HepG2 (cell line): Measurements from ENCODE around the gene SSNA1. TPM values are rescaled to one million over a fixed set of nuclear protein-coding genes. Genes with fewer than 3 reads are reported as not detected.

Experiments used
- IRX3 ChIP-seq: sonication (generic); formaldehyde crosslinking; IDR thresholded peaks from 2 replicates; pipeline ENCODE4 v1.8.1; 2023; ENCODE audit warnings: mild to moderate bottlenecking, low read depth, missing genetic modification reagents, borderline replicate concordance
- KAT7 ChIP-seq: IDR thresholded peaks from 2 replicates; pipeline ENCODE4 v1.6.1; 2018; ENCODE audit warnings: borderline replicate concordance, missing compliant biosample characterization
- PBX2 ChIP-seq: IDR thresholded peaks from 2 replicates; pipeline ENCODE4 v1.6.1; 2016; ENCODE audit warnings: control low read depth
- RFX1 ChIP-seq: fragments of 450-650 bp; IDR thresholded peaks from 2 replicates; pipeline ENCODE4 v1.6.1; 2017
- SKI ChIP-seq: fragments of 450-650 bp; IDR thresholded peaks from one replicate; pipeline ENCODE4 v1.6.1; 2018; ENCODE audit warnings: mild to moderate bottlenecking; ENCODE audit not compliant: partially characterized antibody
- TEAD2 ChIP-seq: sonication (generic); formaldehyde crosslinking; IDR thresholded peaks from 2 replicates; pipeline ENCODE4 v1.9.0; 2021; ENCODE audit warnings: missing genetic modification reagents
- ZBTB3 ChIP-seq: sonication (generic); formaldehyde crosslinking; IDR thresholded peaks from 2 replicates; pipeline ENCODE4 v1.4.0; 2020; ENCODE audit warnings: low read depth, mild to moderate bottlenecking, moderate library complexity, missing genetic modification reagents, borderline replicate concordance
- ZIK1 ChIP-seq: sonication (generic); formaldehyde crosslinking; IDR thresholded peaks from 2 replicates; pipeline ENCODE4 v1.5.0; 2020; ENCODE audit warnings: mild to moderate bottlenecking, low read depth, missing genetic modification reagents, borderline replicate concordance
- ZNF644 ChIP-seq: IDR thresholded peaks from 2 replicates; pipeline ENCODE4 v1.6.1; 2016; ENCODE audit warnings: low read depth
- ZNF652 ChIP-seq: IDR thresholded peaks from 2 replicates; pipeline ENCODE4 v1.6.1; 2016; ENCODE audit warnings: low read depth, borderline replicate concordance
- polyA plus RNA-seq, 8 experiments: library from polyadenylated mRNA; depleted of rRNA in 3 of 8; stranded (reverse) in 7 of 8; unstranded in 1 of 8; fragments of >200 nt; fragmentation: Illumina TruSeq in 4 of 8; extraction: Trizol in 4 of 8; gene quantifications; 2 replicates each; pipeline versions ENCODE4 v1.2.1 to v1.2.3, GENCODE V29; 2011 to 2016; ENCODE audit warnings: low read depth in 4 of 8, missing spikeins in 1 of 8, mixed read lengths in 1 of 8; ENCODE audit not compliant: insufficient read depth in 1 of 8
- total RNA-seq, 5 experiments: library from RNA; depleted of rRNA; stranded (reverse); fragments of >200 nt; fragmentation: Illumina TruSeq; extraction: Trizol; gene quantifications; 2 replicates each; pipeline ENCODE4 v1.2.3, GENCODE V29; 2016; ENCODE audit warnings: low read depth in 1 of 5
- TF ChIP-seq, protein P1 (sequence below): sonication (generic); formaldehyde crosslinking; IDR thresholded peaks from 2 replicates; pipeline ENCODE4 v1.4.0; 2020; ENCODE audit warnings: missing genetic modification reagents, borderline replicate concordance
- TF ChIP-seq, protein P2 (sequence below): IDR thresholded peaks from 2 replicates; pipeline ENCODE4 v1.4.0; 2020; ENCODE audit warnings: mild to moderate bottlenecking, missing genetic modification reagents
- TF ChIP-seq, protein P3 (sequence below): sonication (generic); formaldehyde crosslinking; IDR thresholded peaks from 2 replicates; pipeline ENCODE4 v1.8.0; 2022; ENCODE audit warnings: low read depth, missing genetic modification reagents
- TF ChIP-seq, protein P4 (sequence below): sonication (generic); formaldehyde crosslinking; conservative IDR thresholded peaks from 2 replicates; pipeline ENCODE4 v1.4.0; 2020; ENCODE audit warnings: mild to moderate bottlenecking, missing genetic modification reagents, moderate library complexity
- TF ChIP-seq, protein P5 (sequence below): sonication (generic); formaldehyde crosslinking; IDR thresholded peaks from 2 replicates; pipeline ENCODE4 v1.8.1; 2022; ENCODE audit warnings: low read depth, mild to moderate bottlenecking, missing genetic modification reagents

SSNA1 gene
- total and polyA plus RNA-seq, 2 of the 13 experiments (the other 11 are each of a cell fraction or from before 2014, with no cell fraction given), result 35.9 to 49.4 TPM

DNA sequence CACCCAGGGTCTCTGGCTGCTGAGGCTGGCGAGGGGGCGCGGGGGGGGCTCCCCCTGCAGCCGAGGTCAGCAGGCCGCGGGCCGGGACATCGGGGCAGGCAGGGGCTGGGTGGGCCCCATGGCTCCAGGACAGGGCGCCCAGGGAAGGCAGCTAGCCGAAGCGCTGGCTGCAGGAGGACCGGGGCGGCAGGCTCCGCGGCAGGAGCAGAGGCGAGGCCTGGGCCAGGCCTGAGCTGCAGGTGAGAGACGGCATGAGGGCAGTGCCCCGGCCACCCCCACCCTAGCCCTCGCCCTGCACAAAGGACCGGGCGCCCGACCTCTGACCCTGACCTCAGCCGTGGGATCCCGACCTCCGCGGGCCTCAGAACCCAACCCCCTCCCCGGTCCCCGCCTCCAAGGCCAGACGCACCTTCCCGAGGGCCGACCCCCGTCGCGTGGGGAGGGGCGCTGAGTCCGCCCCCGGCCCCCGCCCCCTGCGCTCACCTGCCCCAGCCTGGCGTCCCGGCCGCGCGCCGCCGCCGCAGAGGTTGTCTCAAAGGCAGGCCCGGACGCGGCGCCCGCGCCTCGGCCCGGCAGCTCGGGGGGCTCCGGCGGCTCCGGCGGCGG, 33.1 kb downstream of the SSNA1 start (continued):
- no peak for TF ChIP-seq ZNF652 (CRISPR knock-in tag)
- no peak for TF ChIP-seq TEAD2
- no peak for TF ChIP-seq KAT7 (CRISPR knock-in tag)
- TF ChIP-seq, protein P1, sequence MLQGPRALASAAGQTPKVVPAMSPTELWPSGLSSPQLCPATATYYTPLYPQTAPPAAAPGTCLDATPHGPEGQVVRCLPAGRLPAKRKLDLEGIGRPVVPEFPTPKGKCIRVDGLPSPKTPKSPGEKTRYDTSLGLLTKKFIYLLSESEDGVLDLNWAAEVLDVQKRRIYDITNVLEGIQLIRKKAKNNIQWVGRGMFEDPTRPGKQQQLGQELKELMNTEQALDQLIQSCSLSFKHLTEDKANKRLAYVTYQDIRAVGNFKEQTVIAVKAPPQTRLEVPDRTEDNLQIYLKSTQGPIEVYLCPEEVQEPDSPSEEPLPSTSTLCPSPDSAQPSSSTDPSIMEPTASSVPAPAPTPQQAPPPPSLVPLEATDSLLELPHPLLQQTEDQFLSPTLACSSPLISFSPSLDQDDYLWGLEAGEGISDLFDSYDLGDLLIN (CRISPR knock-in tag), result no peak
- TF ChIP-seq, protein P2, sequence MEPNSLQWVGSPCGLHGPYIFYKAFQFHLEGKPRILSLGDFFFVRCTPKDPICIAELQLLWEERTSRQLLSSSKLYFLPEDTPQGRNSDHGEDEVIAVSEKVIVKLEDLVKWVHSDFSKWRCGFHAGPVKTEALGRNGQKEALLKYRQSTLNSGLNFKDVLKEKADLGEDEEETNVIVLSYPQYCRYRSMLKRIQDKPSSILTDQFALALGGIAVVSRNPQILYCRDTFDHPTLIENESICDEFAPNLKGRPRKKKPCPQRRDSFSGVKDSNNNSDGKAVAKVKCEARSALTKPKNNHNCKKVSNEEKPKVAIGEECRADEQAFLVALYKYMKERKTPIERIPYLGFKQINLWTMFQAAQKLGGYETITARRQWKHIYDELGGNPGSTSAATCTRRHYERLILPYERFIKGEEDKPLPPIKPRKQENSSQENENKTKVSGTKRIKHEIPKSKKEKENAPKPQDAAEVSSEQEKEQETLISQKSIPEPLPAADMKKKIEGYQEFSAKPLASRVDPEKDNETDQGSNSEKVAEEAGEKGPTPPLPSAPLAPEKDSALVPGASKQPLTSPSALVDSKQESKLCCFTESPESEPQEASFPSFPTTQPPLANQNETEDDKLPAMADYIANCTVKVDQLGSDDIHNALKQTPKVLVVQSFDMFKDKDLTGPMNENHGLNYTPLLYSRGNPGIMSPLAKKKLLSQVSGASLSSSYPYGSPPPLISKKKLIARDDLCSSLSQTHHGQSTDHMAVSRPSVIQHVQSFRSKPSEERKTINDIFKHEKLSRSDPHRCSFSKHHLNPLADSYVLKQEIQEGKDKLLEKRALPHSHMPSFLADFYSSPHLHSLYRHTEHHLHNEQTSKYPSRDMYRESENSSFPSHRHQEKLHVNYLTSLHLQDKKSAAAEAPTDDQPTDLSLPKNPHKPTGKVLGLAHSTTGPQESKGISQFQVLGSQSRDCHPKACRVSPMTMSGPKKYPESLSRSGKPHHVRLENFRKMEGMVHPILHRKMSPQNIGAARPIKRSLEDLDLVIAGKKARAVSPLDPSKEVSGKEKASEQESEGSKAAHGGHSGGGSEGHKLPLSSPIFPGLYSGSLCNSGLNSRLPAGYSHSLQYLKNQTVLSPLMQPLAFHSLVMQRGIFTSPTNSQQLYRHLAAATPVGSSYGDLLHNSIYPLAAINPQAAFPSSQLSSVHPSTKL, result peak; percentile 16; the same call in 1 of the 2 replicates
- no peak for TF ChIP-seq SKI
- TF ChIP-seq RFX1, result no peak
- TF ChIP-seq ZNF644 (CRISPR knock-in tag), result no peak
- TF ChIP-seq IRX3 (CRISPR knock-in tag), result no peak
- TF ChIP-seq, protein P3, sequence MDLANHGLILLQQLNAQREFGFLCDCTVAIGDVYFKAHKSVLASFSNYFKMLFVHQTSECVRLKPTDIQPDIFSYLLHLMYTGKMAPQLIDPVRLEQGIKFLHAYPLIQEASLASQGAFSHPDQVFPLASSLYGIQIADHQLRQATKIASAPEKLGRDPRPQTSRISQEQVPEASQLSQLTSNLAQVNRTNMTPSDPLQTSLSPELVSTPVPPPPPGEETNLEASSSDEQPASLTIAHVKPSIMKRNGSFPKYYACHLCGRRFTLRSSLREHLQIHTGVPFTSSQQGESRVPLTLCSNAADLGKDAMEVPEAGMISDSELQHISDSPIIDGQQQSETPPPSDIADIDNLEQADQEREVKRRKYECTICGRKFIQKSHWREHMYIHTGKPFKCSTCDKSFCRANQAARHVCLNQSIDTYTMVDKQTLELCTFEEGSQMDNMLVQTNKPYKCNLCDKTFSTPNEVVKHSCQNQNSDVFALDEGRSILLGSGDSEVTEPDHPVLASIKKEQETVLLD (CRISPR knock-in tag), result peak; percentile 64
- TF ChIP-seq, protein P4, sequence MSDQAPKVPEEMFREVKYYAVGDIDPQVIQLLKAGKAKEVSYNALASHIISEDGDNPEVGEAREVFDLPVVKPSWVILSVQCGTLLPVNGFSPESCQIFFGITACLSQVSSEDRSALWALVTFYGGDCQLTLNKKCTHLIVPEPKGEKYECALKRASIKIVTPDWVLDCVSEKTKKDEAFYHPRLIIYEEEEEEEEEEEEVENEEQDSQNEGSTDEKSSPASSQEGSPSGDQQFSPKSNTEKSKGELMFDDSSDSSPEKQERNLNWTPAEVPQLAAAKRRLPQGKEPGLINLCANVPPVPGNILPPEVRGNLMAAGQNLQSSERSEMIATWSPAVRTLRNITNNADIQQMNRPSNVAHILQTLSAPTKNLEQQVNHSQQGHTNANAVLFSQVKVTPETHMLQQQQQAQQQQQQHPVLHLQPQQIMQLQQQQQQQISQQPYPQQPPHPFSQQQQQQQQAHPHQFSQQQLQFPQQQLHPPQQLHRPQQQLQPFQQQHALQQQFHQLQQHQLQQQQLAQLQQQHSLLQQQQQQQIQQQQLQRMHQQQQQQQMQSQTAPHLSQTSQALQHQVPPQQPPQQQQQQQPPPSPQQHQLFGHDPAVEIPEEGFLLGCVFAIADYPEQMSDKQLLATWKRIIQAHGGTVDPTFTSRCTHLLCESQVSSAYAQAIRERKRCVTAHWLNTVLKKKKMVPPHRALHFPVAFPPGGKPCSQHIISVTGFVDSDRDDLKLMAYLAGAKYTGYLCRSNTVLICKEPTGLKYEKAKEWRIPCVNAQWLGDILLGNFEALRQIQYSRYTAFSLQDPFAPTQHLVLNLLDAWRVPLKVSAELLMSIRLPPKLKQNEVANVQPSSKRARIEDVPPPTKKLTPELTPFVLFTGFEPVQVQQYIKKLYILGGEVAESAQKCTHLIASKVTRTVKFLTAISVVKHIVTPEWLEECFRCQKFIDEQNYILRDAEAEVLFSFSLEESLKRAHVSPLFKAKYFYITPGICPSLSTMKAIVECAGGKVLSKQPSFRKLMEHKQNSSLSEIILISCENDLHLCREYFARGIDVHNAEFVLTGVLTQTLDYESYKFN (CRISPR knock-in tag), result peak; percentile 55
- no peak for TF ChIP-seq PBX2 (CRISPR knock-in tag)
- TF ChIP-seq ZIK1, result no peak
- no peak for TF ChIP-seq ZBTB3 (CRISPR knock-in tag)
- TF ChIP-seq, protein P5, sequence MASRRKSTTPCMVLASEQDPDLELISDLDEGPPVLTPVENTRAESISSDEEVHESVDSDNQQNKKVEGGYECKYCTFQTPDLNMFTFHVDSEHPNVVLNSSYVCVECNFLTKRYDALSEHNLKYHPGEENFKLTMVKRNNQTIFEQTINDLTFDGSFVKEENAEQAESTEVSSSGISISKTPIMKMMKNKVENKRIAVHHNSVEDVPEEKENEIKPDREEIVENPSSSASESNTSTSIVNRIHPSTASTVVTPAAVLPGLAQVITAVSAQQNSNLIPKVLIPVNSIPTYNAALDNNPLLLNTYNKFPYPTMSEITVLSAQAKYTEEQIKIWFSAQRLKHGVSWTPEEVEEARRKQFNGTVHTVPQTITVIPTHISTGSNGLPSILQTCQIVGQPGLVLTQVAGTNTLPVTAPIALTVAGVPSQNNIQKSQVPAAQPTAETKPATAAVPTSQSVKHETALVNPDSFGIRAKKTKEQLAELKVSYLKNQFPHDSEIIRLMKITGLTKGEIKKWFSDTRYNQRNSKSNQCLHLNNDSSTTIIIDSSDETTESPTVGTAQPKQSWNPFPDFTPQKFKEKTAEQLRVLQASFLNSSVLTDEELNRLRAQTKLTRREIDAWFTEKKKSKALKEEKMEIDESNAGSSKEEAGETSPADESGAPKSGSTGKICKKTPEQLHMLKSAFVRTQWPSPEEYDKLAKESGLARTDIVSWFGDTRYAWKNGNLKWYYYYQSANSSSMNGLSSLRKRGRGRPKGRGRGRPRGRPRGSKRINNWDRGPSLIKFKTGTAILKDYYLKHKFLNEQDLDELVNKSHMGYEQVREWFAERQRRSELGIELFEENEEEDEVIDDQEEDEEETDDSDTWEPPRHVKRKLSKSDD (CRISPR knock-in tag), result 0 out of 2 replicates have a peak, but pooled peaks have one; percentile 18
